ENCODE results near the gene MAPKAP1. TPM values are rescaled to one million over a fixed set of nuclear protein-coding genes. Genes with fewer than 3 reads are reported as not detected.
"Not testable (repeated sequence)": the region's sequence is repeated elsewhere in the genome, so short reads cannot be mapped to it uniquely, and the experiment has no call there.

The MAPKAP1 gene
- total and polyA plus RNA-seq, 9 of the 15 experiments (the other 6 are each of a cell fraction or from before 2014, with no cell fraction given), result 2.6 to 82.1 (median 61.1) TPM

GRCh38 chr9:125693492-125693891, 13.5 kb downstream of the MAPKAP1 start:
- WGBS (ENCODE audit: insufficient coverage, low coverage, missing lambda C conversion rate), result 84% methylated on average over 10 of the region's 10 CpGs
- BruUV-seq (replicated peaks); H3K9ac ChIP-seq (ENCODE audit: insufficient read depth in 1 of 2, low read depth in 2 of 2, low read length in 2 of 2); FAIRE-seq; H3K4me3 ChIP-seq; CTCF ChIA-PET (ENCODE audit: low intra/inter-chr PET ratio); POLR2A ChIA-PET; H3K4me2 ChIP-seq (ENCODE audit: insufficient read depth, low read length); H4K20me1 ChIP-seq (replicated peaks; ENCODE audit: control insufficient read depth, insufficient read depth, low read length); H3K9me1 ChIP-seq (ENCODE audit: control insufficient read depth, insufficient read depth, low read length); ATAC-seq; H3K4me1 ChIP-seq (replicated peaks in 1 of 2; ENCODE audit: control insufficient read depth in 2 of 2, insufficient read depth in 2 of 2, low read length in 2 of 2); H2AFZ ChIP-seq (ENCODE audit: low read depth, low read length); H3K36me3 ChIP-seq (ENCODE audit: control insufficient read depth, insufficient read depth, low read length); H3K27ac ChIP-seq (ENCODE audit: extremely low read depth, low read depth, low read length); intact Hi-C loops (cut with micrococcal nuclease); H3K27me3 ChIP-seq (ENCODE audit: control insufficient read depth in 2 of 2, insufficient read depth in 2 of 2, low read length in 2 of 2); H3K9me3 ChIP-seq (replicated peaks; ENCODE audit: control insufficient read depth, insufficient read depth, low read depth, low read length); in situ Hi-C loops (cut with MboI); DNase-seq (ENCODE audit: extremely low read depth in 1 of 4, low spot score in 3 of 4): not testable (repeated sequence)
- H3K79me2 ChIP-seq (ENCODE audit: control insufficient read depth, insufficient read depth, low read length), result peaks cover 29% of the 10 kb centered on the region
- TF ChIP-seq NCOA2 (IDR thresholded peaks at IDR 0.05; ENCODE audit: partially characterized antibody in 2 of 2) (peak in 1 of 2 experiments; percentile 68), TCF15 (CRISPR knock-in tag; IDR thresholded peaks at IDR 0.05) (peak; percentile 83), NR2F6 (CRISPR knock-in tag; IDR thresholded peaks at IDR 0.05) (peak; percentile 32; the same call in 1 of the 2 replicates), PTRF (tag; IDR thresholded peaks at IDR 0.05) (peak; percentile 74), ZNF3 (CRISPR knock-in tag; IDR thresholded peaks at IDR 0.05) (0 out of 2 replicates have a peak, but pooled peaks have one; percentile 22), ZNF277 (CRISPR knock-in tag; IDR thresholded peaks at IDR 0.05; ENCODE audit: borderline replicate concordance) (peak; percentile 98), ZBTB11 (CRISPR knock-in tag; IDR thresholded peaks at IDR 0.05) (peak in 1 of 3 experiments; percentile 61; a peak in 1 of 6 replicates), HOXB6 (CRISPR knock-in tag; IDR thresholded peaks at IDR 0.05; ENCODE audit: borderline replicate concordance) (peak; percentile 82; the same call in 1 of the 2 replicates), ZNF79 (CRISPR knock-in tag; IDR thresholded peaks at IDR 0.05; ENCODE audit: low read depth) (peak; percentile 42; the same call in 1 of the 2 replicates), JUNB (CRISPR knock-in tag; conservative IDR thresholded peaks at IDR 0.05) (0 out of 2 replicates have a peak, but pooled peaks have one; percentile 15), PPARD (CRISPR knock-in tag; IDR thresholded peaks at IDR 0.05) (peak; percentile 82), GABPB2 (CRISPR knock-in tag; conservative IDR thresholded peaks at IDR 0.05) (peak; percentile 84), ZNF449 (CRISPR knock-in tag; IDR thresholded peaks at IDR 0.05) (peak; percentile 90), ZNF76 (CRISPR knock-in tag; IDR thresholded peaks at IDR 0.05; ENCODE audit: borderline replicate concordance) (0 out of 2 replicates have a peak, but pooled peaks have one; percentile 45), KDM1A (IDR thresholded peaks at IDR 0.05) (peak in 1 of 2 experiments; percentile 85; a peak in 2 of 4 replicates), SLC30A9 (CRISPR knock-in tag; IDR thresholded peaks at IDR 0.05) (peak; percentile 80; the same call in 1 of the 2 replicates)

Data from K562 (cell line).